D721Med (cell line): ENCODE measurements around the gene ZNF532.
"Not testable (repeated sequence)": the region's sequence is repeated elsewhere in the genome, so short reads cannot be mapped to it uniquely, and the experiment has no call there.

Experiments used
- DNase-seq: peaks from one replicate; pipeline ENCODE4 v3.0.0; 2011; ENCODE audit warnings: low spot score; ENCODE audit not compliant: insufficient read length
- FAIRE-seq: peaks from 2 replicates; lab custom pipeline; 2011; peaks lifted over from hg19 to GRCh38; lab: Jason Lieb, UNC
- TF ChIP-seq, protein P1 (sequence below): IDR thresholded peaks from 2 replicates; pipeline ENCODE4 v1.5.1; 2012; ENCODE audit warnings: mild to moderate bottlenecking, control low read depth; ENCODE audit not compliant: insufficient read depth; ENCODE audit errors: missing control alignments

Gene ZNF532

DNA sequence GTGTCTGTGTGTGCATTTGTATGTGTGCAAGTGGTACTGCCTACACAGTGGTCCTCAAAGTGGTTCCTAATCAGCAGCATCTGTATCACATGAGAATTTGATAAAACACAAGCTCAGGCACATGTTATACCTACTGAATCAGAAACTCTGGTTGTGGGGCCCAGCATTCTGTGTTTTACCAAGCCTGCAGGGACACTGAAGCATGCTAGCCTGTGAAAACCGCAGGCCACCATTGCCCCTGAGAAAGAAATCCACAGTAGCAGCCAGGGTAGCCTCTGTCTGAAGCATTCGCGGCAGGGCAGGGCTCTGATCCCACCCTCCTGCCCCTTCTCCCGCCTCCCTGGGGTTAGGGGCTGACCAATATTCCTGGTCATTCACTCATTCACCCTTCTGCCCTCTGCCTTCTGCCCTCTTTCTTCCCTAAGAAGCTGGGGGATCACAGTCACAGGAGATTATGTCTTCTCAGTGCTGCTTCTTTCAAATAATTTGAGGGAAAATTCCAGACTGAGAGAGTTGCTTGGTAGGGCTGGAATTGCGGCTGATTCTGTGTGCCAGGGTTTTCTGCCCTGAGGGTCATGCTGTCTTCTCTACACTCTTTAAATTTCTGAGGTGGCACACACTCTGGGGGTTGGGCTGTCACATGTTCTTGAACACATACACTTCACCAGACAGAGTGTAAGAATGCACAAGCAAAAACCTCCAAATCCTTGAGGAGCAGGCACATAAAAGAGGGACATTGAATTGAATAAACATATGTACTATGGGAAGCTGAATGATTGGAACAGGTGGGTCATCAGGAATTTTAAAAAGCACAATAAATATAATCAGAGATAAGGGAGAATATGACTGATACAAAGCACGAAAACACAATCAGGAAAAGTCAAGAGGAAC is 148.4 kb downstream of the ZNF532 start:
- DNase-seq (no peak), FAIRE-seq (no peak)
- TF ChIP-seq, protein P1, sequence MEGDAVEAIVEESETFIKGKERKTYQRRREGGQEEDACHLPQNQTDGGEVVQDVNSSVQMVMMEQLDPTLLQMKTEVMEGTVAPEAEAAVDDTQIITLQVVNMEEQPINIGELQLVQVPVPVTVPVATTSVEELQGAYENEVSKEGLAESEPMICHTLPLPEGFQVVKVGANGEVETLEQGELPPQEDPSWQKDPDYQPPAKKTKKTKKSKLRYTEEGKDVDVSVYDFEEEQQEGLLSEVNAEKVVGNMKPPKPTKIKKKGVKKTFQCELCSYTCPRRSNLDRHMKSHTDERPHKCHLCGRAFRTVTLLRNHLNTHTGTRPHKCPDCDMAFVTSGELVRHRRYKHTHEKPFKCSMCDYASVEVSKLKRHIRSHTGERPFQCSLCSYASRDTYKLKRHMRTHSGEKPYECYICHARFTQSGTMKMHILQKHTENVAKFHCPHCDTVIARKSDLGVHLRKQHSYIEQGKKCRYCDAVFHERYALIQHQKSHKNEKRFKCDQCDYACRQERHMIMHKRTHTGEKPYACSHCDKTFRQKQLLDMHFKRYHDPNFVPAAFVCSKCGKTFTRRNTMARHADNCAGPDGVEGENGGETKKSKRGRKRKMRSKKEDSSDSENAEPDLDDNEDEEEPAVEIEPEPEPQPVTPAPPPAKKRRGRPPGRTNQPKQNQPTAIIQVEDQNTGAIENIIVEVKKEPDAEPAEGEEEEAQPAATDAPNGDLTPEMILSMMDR: no peak

DNA sequence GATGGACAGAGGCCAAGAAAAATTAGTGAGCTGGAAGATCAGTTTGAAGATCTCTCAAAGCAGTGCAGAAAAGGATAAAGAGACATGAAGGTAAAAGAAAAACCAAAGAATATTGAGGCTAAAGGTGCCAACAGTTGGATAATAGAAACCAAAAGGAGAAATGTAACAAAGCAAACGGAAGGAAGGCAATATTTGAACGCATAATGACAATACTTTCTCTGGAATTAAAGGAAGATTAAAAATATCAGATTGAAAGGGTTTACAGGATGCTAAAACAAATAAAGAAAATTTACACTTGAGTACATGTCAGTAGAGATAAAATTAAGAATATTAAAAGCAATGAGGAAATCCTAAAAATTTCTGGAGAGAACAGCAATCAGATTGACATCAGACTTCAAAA is 149.1 kb downstream of the ZNF532 start:
- TF ChIP-seq, protein P1: no peak
- DNase-seq (no peak), FAIRE-seq (no peak)

DNA sequence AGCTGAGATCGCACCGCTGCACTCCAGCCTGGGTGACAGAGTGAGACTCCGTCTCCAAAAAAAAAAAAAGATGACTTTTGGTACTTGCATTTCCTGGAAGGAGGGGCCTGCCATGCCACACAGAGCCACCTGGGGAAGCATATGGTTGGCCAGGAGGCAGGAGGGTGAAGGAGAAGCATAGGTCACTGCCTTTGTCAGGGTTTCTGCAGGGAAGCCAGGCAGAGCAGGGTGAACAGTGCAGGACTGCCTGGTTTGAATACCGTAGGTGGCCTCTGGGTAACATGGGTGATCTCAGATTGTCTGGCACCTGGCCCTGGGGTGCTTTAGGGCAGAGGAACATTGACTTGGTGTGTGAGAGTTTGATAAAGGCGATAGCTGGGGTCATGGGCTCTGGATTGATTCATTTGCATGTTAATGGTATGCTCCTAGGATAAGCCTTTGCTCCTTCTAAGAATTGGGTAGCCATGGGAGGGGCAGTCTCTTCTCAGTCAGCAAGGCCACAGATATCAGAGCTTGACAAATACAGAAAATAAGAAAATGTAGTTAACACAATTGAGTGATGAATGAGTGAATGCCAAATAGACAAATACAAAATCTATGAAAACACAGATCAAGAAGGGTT is 151.0 kb downstream of the ZNF532 start:
- DNase-seq (no peak), FAIRE-seq (no peak)
- TF ChIP-seq, protein P1: no peak

DNA sequence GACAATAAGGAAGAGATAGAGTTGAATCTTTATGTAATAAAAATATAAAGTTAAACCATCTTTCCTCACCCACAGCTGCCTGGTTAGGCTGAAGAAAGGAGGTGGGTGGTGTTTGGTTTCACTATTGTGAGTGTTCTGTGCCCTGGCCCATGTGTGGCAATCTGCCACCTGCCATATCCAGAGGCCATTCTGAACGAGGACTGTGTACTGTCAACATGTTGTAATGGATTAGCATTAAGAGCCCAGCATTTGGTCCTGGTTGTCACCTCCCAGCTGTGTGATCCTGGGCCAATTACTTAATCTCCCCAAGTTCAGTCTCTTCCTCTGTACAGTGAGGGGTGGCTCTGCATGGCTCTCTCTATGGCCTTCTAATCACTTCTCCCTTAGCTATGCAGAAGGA is 156.8 kb downstream of the ZNF532 start:
- TF ChIP-seq, protein P1: no peak
- FAIRE-seq (peak; percentile 100), DNase-seq (no peak)

DNA sequence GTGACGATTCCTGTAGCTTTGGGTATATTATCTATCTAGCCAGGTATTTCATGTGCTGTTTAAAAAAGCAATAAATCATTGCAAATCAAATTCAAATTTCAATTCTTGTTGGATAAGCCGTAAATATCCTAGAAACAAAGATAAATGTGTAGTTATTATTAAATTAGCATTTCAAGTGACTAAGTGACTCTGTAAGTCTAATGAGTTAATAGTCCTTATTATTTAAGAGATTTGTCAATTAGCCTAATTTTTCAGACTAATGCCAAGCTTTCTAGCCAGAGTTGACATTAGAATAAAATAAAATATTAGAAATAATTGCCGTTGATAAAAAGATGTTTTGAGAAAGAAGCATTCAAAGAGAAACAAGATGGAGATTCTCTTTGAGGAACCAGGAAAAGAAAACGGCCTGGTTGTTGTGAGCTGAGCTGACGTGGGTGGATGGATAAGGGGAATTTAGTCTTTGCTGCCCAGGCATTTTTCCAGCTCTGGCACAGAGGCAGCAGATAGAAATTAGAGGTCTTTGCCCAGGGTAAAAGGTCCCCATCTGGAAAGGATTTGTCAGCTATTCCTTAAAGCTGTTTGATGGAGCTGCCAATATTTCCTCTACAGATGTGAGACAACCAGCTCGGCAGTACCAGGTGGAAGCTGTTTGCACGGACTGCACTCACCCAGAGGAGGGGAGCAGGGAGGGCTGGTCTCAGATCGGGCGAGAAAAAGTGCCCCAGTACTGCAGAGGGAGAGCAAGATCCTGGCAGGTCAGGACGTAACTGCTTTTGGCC is 157.7 kb downstream of the ZNF532 start:
- DNase-seq: no peak

DNA sequence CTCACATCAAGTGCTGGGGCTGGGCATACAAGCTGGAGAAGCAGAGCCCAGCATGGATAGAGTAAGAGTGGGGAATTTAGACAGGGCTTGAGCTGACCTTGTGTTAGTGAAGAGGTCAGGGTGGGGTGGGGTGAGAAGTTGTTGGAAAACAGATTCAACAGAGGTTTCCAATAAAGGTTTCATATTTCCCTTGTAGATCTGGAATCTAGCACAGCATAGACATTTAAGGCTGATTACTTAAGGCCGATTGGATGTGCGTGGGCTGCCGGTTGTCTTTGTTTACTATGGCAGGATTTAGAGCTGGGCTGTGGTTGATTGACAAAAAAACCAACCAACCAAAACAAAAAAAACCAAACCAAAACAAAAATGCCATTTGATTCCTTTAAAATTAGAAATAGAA is 160.2 kb downstream of the ZNF532 start:
- no peak for FAIRE-seq
- TF ChIP-seq, protein P1: no peak
- no peak for DNase-seq

More for the DNA sequence above, 157.7 kb downstream of the ZNF532 start:
- TF ChIP-seq, protein P1: no peak
- FAIRE-seq: no peak

DNA sequence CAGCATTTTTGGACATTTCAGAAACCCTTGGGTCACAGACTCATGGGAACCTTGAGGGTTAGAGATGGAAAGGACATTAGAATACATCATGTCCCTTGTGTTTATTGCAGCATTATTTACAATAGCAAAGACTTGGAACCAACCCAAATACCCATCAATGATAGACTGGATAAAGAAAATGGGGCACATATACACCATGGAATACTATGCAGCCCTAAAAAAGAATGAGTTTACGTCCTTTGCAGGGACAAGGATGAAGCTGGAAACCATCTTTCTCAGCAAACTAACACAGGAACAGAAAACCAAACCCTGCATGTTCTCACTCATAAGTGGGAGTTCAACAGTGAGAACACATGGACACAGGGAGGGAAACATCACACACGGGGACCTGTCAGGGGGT is 160.9 kb downstream of the ZNF532 start:
- FAIRE-seq: not testable (repeated sequence)

More for the DNA sequence above, 160.9 kb downstream of the ZNF532 start:
- not testable (repeated sequence) for DNase-seq
